Activated CD8-positive, alpha-beta memory T cell treated with anti-CD3 and anti-CD28 coated beads, Interleukin-2, amount 50 U/mL, for 24 hours (primary cell): ENCODE measurements around the gene TP53TG5.

ENCODE experiments used
- DNase-seq: peaks from one replicate; pipeline ENCODE4 v3.0.0-alpha.2; 2020; ENCODE audit errors: extremely low read depth

TP53TG5 gene

GRCh38 chr20:45346291-45346718 lies 31.8 kb downstream of the TP53TG5 start:
- no peak for DNase-seq

DNA sequence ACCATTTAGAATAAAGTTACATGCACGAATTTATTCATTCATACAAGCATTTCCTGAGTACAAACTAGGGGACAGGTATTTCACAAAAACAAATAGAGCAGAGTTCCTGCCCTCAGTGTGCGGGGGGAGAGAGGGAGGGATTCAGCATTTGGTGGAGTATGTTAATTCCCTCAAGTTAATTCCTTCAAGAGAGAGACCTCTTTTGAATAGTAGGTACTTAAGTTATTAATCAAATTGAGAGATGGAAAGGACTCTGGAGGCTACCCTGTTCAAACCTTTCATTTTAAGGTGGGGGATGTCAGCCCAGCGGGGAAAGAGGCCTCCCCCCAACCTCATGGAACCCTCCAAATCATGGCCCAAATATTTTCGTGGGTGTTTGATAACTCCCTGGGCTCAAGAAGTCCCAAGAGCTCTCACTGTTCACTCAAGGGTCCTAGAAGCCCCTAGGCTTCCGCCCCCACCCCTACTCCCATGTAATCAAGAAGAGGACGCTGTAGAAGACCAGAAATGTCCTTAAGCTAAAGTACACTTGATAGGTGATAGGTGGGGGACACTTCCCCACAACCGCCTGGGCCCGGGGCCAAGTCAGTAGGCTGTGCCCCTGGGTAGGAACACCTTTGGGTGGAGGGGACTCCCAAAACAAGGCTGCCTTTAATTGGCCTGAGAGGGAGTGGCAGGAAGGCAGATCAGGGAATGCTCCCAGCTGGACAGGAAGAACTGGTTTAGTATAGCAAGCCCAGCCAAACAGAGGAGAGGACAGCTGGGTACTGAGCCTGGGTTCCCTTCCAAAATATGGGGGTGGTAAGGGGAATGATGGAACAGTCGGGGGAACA lies 32.8 kb downstream of the TP53TG5 start:
- no peak for DNase-seq

- no peak for DNase-seq
These were observed 33.8 kb downstream of the TP53TG5 start for GRCh38 chr20:45344168-45344860.

DNA sequence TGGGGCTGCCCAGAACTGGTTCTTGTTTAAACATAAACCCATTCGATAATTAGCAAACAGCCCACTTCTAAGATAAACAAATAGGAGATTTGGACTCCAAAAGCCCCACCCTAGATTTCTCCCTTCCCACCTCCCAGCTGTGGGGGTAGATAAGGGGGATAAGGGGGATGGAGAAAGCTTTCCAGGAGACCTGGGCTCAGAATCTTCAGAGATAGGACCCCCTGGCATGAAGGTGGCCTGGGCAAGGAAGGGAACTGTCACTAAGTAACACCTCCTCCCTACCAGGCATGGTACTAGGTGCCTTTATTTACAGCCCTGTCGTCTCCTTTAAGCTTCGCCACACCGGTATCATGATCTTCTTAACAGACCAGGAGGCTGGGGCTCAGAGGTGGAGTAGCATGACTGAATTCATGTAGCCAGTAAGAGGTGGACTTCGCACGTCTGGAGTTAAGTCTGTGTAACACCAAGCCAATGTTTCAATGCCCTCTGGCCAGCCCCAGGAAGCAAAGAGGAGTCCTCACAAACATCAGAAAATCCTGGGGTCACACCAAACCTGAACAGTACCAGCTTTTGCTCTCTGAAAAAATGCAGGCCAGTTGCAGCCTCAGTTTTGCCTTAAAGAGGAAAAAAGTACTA lies 34.5 kb downstream of the TP53TG5 start:
- no peak for DNase-seq

- DNase-seq = no peak
These were observed 35.1 kb downstream of the TP53TG5 start for GRCh38 chr20:45342855-45343531.

DNA sequence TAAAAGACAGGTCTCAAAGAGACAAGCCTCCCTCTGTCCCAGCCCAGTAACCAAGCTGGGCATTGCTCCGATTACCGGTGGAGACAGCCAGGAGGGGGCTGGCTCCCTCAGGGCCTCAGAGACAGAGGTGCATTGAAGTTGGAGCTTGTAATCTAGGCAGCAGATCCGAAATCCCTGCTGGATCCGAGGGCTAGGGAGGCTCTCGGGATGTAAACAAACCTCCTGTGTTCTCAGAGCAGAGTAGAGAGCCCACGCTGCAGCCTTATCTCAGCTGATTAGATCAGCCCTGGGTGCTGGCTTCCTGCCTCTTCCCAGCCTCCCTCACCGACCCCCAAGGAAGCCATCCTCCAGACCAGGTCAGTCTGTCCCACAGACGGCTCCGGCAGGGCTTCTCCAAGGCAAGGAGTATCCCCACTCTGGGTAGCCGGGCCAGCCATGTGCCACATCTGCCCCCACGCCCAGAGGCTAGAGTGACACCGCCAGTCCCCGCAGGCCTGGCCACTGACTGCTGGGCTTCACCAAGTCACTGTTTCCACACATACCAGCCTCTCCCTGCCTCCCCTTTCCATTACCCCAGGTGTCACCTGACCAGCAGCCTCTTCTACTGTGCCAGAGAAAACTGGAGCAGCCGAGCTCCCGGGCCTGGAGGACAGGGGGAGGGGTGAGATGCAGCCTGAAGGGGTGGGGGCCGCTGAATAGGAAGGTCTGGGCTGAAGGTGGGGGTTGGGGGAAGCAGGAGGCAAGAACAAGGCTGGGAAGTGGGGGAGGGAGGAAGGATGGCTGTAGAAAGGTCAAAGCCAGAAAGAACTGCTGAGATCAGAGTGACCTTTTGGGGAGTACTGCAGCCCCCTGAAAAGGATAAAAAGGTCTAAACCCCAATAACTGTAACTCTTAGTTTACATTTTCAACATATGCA lies 35.9 kb downstream of the TP53TG5 start:
- no peak for DNase-seq

DNA sequence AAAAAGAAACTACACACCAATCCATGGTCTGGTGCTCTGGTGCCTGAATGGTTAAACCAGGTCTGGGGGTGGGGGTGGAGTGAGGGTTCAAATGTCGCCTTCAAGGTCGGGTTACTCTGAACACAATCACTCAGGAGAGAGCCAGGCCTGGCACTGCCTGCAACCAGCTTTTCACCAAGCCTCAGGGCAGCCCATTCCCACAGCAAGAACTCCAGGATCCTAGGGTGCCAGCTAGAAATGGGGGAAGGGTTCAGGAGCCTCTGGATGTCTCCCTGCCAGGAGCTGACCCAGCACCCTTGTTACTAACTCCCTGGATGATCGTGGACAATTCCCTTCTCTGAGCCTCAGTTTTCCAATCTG lies 36.6 kb downstream of the TP53TG5 start:
- no peak for DNase-seq

DNA sequence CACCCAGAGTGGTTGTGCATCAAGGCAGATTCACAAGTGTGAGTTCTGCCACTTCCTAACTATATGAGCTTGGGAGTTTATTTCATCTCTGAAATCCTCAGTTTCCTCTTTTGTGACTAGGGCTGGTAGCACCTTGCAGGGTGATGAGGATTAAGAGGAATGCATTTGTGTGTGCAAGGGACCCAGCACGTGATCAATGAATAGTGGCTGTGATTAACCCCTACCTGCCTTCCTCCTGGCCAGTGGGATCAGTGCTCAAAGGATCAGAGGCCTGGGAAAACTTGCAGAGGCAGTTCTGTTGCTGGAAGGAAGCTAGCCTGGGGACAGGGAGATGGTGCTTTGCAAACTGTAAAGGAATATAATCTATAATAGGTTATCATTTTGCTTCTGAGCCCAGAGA lies 37.2 kb downstream of the TP53TG5 start:
- no peak for DNase-seq

- no peak for DNase-seq
These were observed 37.8 kb downstream of the TP53TG5 start for GRCh38 chr20:45340236-45340847.

DNA sequence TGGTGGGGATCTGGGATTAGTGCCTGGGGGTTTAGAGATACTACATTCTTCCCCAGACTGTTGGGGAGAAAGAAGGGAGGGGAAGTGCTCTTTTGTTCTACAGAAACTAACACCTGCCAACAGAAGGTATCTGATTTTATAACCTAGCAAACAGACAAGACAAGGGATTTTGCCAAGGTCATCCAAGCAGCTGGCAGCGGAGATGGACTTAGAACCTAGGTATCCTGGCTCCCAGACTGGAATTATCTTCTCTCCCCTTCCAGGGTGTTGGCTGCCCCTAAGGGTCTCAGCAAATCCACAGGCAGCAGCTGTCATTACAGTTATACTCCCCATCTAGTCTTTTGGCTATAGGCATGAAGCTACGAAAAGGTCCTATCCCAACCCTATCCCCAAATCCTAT lies 38.3 kb downstream of the TP53TG5 start:
- DNase-seq = no peak

DNA sequence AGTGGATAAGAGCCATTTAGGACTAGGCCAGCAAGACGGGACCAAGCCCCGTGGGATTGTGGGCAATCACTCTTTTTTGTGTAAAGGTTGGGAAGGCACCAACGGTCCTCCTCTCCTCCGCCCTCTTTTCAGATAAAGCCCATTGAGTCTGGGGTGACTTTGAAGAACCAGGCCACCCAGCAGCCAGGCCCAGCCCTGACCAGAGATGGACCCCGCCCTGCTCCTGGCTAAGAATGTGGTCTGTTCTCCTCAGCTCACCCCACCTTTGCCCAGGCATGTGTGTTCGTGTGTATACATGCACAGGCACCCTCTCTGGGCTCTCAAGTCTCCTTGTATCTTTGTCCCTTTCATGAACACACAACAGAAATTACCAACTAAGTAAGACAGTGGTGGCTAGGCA lies 39.0 kb downstream of the TP53TG5 start:
- DNase-seq = no peak

DNA sequence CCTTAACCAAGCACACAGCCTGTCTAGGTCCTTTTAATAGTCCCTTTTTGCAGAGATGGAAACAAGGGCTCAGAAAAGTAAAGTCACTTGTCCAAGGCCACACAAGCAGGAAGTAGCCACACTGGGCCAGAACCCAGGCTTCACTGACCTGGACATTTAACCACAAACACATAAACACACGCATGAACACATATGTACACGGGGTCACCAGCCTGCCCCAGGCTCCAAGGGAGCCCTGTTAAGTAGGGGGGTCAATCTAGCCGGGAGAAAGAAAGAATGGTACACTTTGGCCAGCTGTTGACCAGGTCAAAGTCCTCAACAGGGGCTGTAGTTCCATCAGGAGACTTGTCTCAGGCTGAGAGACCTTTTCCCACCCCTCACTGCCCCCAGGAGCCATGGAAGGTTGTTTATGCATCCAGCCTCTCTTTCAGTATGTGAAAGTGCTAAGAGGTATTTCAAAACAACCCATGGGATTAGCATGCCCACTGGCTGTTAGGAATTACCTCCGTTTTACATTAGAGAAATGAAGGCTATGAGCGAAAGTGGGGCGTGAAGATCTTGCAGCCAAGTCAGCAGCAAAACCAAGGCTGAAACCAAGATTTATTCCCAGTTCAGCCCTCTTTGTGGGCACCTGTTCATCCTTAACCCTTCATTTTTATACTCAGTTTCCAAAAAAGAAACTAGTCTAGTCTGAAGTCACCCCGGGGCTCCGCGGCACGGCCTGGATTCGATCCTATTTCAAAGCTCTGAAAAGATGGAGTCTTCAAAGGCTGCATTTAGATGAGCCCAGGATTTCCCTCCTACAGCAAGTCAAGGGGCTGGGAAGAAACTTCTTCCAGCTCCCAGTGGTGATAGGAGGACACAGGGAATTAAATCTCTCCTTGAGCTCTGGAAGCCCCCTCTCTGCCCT lies 39.7 kb downstream of the TP53TG5 start:
- DNase-seq = no peak

DNA sequence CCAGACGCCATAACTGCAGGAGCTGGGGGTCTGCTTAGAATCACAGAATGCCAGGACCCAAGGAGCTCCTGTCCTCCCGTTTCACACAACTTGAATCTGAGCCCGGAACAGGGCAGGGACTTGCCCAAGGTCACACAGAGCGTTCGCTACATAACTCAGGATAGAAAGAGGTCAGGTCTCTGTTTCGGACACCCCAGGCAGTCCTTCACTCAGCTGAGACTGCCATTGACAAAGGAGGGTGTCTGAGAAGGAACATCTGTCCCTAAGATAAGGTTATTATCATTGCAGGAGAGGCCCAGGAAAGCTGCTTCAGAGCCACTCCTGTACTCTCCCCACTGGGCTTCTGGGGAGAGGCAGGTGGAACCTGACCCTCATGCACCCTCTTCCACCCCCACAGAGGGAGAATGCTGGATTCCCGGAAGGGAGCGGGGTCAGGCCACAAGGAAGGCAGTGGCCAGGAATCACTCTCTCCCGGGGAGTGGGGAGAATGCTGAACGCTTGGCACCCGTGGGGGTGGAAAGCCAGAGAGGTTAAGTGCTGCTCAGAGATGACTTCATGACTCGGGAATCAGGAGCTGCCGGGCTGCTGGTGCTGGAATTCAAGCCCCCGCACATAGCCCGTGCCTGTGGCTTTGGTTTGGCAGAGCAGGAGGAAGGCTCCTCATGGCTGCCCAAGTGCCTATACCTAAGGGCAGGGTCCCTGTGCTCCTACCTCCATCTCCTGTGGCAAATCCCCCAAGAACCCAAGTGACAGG lies 40.6 kb downstream of the TP53TG5 start:
- no peak for DNase-seq

- DNase-seq = no peak
These were observed 41.4 kb downstream of the TP53TG5 start for GRCh38 chr20:45336530-45337366.

- no peak for DNase-seq
These were observed 47.6 kb downstream of the TP53TG5 start for GRCh38 chr20:45330476-45330875.

GRCh38 chr20:45329497-45330319 lies 48.4 kb downstream of the TP53TG5 start:
- no peak for DNase-seq

DNA sequence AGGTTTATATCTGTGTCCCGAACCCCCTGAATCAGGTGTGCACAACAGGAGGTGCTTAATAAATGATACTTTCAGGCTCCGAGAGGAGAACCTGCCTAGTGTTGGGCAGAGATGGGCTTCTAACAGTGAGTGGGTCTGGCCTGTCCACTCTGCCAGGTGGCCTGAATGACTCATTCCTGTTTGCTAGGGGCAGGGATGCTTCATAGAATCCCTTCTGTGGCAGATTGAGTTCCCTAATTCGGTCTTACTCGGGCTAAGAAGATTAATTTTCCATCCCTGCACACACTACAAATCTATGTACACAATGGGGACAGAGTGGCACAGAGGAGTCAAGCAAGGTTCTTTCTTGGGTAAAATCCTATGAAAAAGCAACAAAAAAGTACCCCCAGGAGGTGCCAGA lies 49.7 kb downstream of the TP53TG5 start:
- no peak for DNase-seq
